GM19397 (cell line): ENCODE data around the gene PIP5KL1.
"Not testable (repeated sequence)": the region's sequence is repeated elsewhere in the genome, so short reads cannot be mapped to it uniquely, and the experiment has no call there.

Experiments used
- ATAC-seq: cut with Tn5 transposase; IDR thresholded peaks from one replicate; pipeline ENCODE4 v1.9.1; 2021; ENCODE audit warnings: mild to moderate bottlenecking, moderate library complexity; ENCODE audit not compliant: unreplicated experiment

Gene PIP5KL1

GRCh38 chr9:127896395-127897192, 34.0 kb downstream of the PIP5KL1 start:
- ATAC-seq = no peak

- ATAC-seq = no peak
Measured at GRCh38 chr9:127895811-127896210, 34.8 kb downstream of the PIP5KL1 start.

- no peak for ATAC-seq
Measured at GRCh38 chr9:127893392-127893791, 37.2 kb downstream of the PIP5KL1 start.

- no peak for ATAC-seq
Measured at GRCh38 chr9:127892831-127893230, 37.7 kb downstream of the PIP5KL1 start.

- no peak for ATAC-seq
Measured at GRCh38 chr9:127890053-127890452, 40.5 kb downstream of the PIP5KL1 start.

GRCh38 chr9:127887792-127888191, 42.8 kb downstream of the PIP5KL1 start:
- ATAC-seq = no peak

- no peak for ATAC-seq
Measured at GRCh38 chr9:127886401-127886972, 44.1 kb downstream of the PIP5KL1 start.

- ATAC-seq = no peak
Measured at GRCh38 chr9:127885508-127886281, 44.9 kb downstream of the PIP5KL1 start.

- ATAC-seq = no peak
Measured at GRCh38 chr9:127884976-127885490, 45.5 kb downstream of the PIP5KL1 start.

- ATAC-seq = no peak
Measured at GRCh38 chr9:127884427-127884911, 46.1 kb downstream of the PIP5KL1 start.

GRCh38 chr9:127883959-127884358, 46.6 kb downstream of the PIP5KL1 start:
- no peak for ATAC-seq

- not testable (repeated sequence) for ATAC-seq
Measured at GRCh38 chr9:127881715-127882114, 48.9 kb downstream of the PIP5KL1 start.

GRCh38 chr9:127880143-127880542, 50.4 kb downstream of the PIP5KL1 start:
- ATAC-seq = no peak

GRCh38 chr9:127878652-127879390, 51.8 kb downstream of the PIP5KL1 start:
- ATAC-seq = no peak

GRCh38 chr9:127878001-127878651, 52.5 kb downstream of the PIP5KL1 start:
- ATAC-seq = no peak

- ATAC-seq = no peak
Measured at GRCh38 chr9:127877566-127877998, 53.0 kb downstream of the PIP5KL1 start, which contains the start of gene AK1. Gene AK1, minus strand, starts transcription at chr9:127877675. Its CDS starts 3,058 bp downstream, at chr9:127874617.

GRCh38 chr9:127876764-127877562, 53.6 kb downstream of the PIP5KL1 start:
- no peak for ATAC-seq

- ATAC-seq = no peak
Measured at GRCh38 chr9:127876026-127876763, 54.4 kb downstream of the PIP5KL1 start.
